ENCODE results near the gene KRTAP13-4.

DNA sequence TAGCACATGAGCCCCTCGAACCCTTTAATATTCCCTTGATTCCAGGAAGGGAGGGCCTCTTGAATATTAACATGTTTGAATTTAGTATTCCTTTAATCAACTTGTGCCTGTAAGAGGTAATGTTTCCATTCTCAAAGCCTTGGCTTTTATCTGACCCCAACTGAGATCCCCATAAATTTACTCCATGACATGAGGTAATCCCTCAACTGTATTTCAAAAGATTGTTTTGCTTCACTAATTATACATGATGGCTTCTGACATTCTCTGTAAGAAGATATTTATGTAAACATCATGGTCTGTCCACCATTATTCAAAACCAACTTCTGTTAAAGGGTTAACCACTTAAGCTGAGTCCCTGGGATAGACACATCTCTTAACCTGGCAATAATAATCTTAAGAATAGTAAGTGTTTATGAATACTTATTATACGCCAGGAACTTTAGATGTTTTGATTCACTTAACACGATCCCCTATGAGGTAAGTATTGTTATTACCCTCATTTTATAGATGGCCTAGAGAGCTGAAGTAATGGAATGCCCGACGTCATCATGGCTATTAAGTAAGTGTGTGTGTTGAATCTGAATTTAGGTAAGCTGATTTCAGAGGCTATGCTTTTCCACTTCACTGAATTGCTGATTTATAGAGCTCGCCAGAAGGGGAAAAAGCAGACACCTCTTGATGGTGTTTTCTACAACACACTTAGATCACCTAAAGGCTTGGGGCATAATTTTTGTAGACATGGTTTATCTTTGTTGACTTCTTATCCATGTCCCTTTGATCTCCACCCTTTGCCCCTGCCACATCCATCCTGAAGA is 39.1 kb downstream of the KRTAP13-4 start:
- TF ChIP-seq GATA2 (IDR thresholded peaks at IDR 0.05; ENCODE audit: low read depth, low read length) (no peak), GATA3 (IDR thresholded peaks at IDR 0.05; ENCODE audit: low read depth, low read length) (no peak)

All from SH-SY5Y (cell line).